HUDEP-2 (cell line): ENCODE data around the gene OCIAD1.
A peak's percentile ranks its signal among the peaks of the same experiment; 100 is the strongest.
"Not testable (repeated sequence)": the region's sequence is repeated elsewhere in the genome, so short reads cannot be mapped to it uniquely, and the experiment has no call there.

ENCODE experiments used
- DNase-seq, 76 experiments: peaks; one replicate each; lab custom pipeline; 2025; ENCODE audit not compliant: unreplicated experiment in 76 of 76; lab: John Stamatoyannopoulos, UW

OCIAD1 gene

GRCh38 chr4:48816971-48817370 is 13.9 kb upstream of the OCIAD1 start:
- no peak for DNase-seq

GRCh38 chr4:48821431-48821830 is 9.5 kb upstream of the OCIAD1 start:
- DNase-seq, result not testable (repeated sequence)

- no peak for DNase-seq
Measured at GRCh38 chr4:48827622-48828021, 3.3 kb upstream of the OCIAD1 start.

- peak in 3 of 76 experiments; percentile 10 to 44 (median 17) for DNase-seq
Measured at GRCh38 chr4:48831532-48832030, 693 bp downstream of the OCIAD1 start.

GRCh38 chr4:48832571-48832970 is 1.7 kb downstream of the OCIAD1 start:
- DNase-seq, result peak in 2 of 76 experiments; percentile 1 to 7

GRCh38 chr4:48836658-48837057 is 5.8 kb downstream of the OCIAD1 start:
- no peak for DNase-seq

- DNase-seq, result no peak
Measured at GRCh38 chr4:48841045-48841827, 10.3 kb downstream of the OCIAD1 start.

GRCh38 chr4:48844843-48845242 is 14.0 kb downstream of the OCIAD1 start:
- DNase-seq, result no peak

GRCh38 chr4:48848799-48849198 is 17.9 kb downstream of the OCIAD1 start:
- not testable (repeated sequence) for DNase-seq

GRCh38 chr4:48851651-48852050 is 20.8 kb downstream of the OCIAD1 start:
- DNase-seq, result no peak

GRCh38 chr4:48853604-48854394 is 22.9 kb downstream of the OCIAD1 start:
- peak in 9 of 76 experiments; percentile 9 to 36 (median 30) for DNase-seq

- no peak for DNase-seq
Measured at GRCh38 chr4:48854395-48854683, 23.5 kb downstream of the OCIAD1 start.

GRCh38 chr4:48854982-48855381 is 24.1 kb downstream of the OCIAD1 start:
- no peak for DNase-seq

- DNase-seq, result no peak
Measured at GRCh38 chr4:48858130-48858529, 27.2 kb downstream of the OCIAD1 start.

GRCh38 chr4:48862038-48862437 is 31.1 kb downstream of the OCIAD1 start:
- DNase-seq, result no peak

- no peak for DNase-seq
Measured at GRCh38 chr4:48862661-48863060, 31.8 kb downstream of the OCIAD1 start.

- DNase-seq, result no peak
Measured at GRCh38 chr4:48863728-48864127, 32.8 kb downstream of the OCIAD1 start.

GRCh38 chr4:48864696-48865095 is 33.8 kb downstream of the OCIAD1 start:
- not testable (repeated sequence) for DNase-seq

GRCh38 chr4:48877827-48878535 is 47.1 kb downstream of the OCIAD1 start:
- DNase-seq, result peak in 1 of 76 experiments; percentile 2

- no peak for DNase-seq
Measured at GRCh38 chr4:48879561-48880442, 48.9 kb downstream of the OCIAD1 start.
